Caco-2 (cell line): ENCODE measurements around the gene NME5. TPM values are rescaled to one million over a fixed set of nuclear protein-coding genes. Genes with fewer than 3 reads are reported as not detected.
A peak's percentile ranks its signal among the peaks of the same experiment; 100 is the strongest.

Experiments used
- BruUV-seq: library from RNA; stranded (reverse); fragments of 400-500 nt; replicated peaks from 2 replicates; lab custom pipeline; 2021; lab: Mats Ljungman, UMichigan
- CTCF ChIA-PET: fragments of 300-600 bp; sonication (Branson Sonifier 250); formaldehyde crosslinking; loops from one replicate; lab custom pipeline; 2022; ENCODE audit warnings: antibody characterized with exemption; lab: Charles Lee
- POLR2A ChIA-PET: fragments of 300-600 bp; sonication (Branson Sonifier 250); formaldehyde crosslinking; loops from one replicate; lab custom pipeline; 2022; ENCODE audit warnings: antibody characterized with exemption; lab: Charles Lee
- DNase-seq, 2 experiments: peaks; one replicate each; pipeline versions ENCODE4 v3.0.0 to v3.0.0-alpha.2; 2020 to 2022
- H3K27me3 ChIP-seq: replicated peaks from 2 replicates; pipeline ENCODE4 v1.6.0; 2011; ENCODE audit warnings: low read length; ENCODE audit not compliant: control insufficient read depth, insufficient read depth
- H3K36me3 ChIP-seq: 2 replicates; pipeline ENCODE4 v1.5.1; 2011; ENCODE audit warnings: low read length; ENCODE audit not compliant: control insufficient read depth, insufficient read depth
- H3K4me1 ChIP-seq: fragments of 250-450 bp; sonication (Bioruptor Pico); 2 replicates; pipeline ENCODE4 v1.5.1; 2020; ENCODE audit warnings: mild to moderate bottlenecking
- H3K4me3 ChIP-seq: 2 replicates; pipeline ENCODE4 v1.5.1; 2011; ENCODE audit warnings: low read depth, mild to moderate bottlenecking, control low read depth, low read length
- H3K9me3 ChIP-seq: fragments of 250-450 bp; sonication (Bioruptor Pico); 2 replicates; pipeline ENCODE4 v1.5.1; 2020; ENCODE audit warnings: mild to moderate bottlenecking, moderate library complexity
- H3K27ac Mint-ChIP-seq: one replicate; pipeline ENCODE4 v1.8.0; 2022; ENCODE audit warnings: mixed read lengths; ENCODE audit not compliant: unreplicated experiment
- H3K27me3 Mint-ChIP-seq: one replicate; pipeline ENCODE4 v1.8.0; 2022; ENCODE audit warnings: mixed read lengths; ENCODE audit not compliant: insufficient read depth, unreplicated experiment
- H3K36me3 Mint-ChIP-seq: one replicate; pipeline ENCODE4 v1.8.0; 2022; ENCODE audit warnings: mild to moderate bottlenecking, mixed read lengths; ENCODE audit not compliant: insufficient read depth, unreplicated experiment
- H3K4me1 Mint-ChIP-seq: one replicate; pipeline ENCODE4 v1.8.0; 2022; ENCODE audit warnings: low read depth, mixed read lengths; ENCODE audit not compliant: unreplicated experiment
- H3K4me3 Mint-ChIP-seq: one replicate; pipeline ENCODE4 v1.8.0; 2022; ENCODE audit warnings: mild to moderate bottlenecking, moderate library complexity, mixed read lengths; ENCODE audit not compliant: unreplicated experiment
- H3K9me3 Mint-ChIP-seq: one replicate; pipeline ENCODE4 v1.8.0; 2022; ENCODE audit warnings: mixed read lengths; ENCODE audit not compliant: unreplicated experiment
- CTCF ChIP-seq, 2 experiments: fragments of 200-600 bp in 1 of 2; IDR thresholded peaks; 1 replicate in 1 of 2; 2 replicates in 1 of 2; pipeline versions ENCODE4 v1.5.1 to v1.8.0; 2011 to 2022; ENCODE audit warnings: antibody characterized with exemption in 1 of 2, control low read depth in 1 of 2, inconsistent platforms in 1 of 2, low read depth in 1 of 2, low read length in 1 of 2, mild to moderate bottlenecking in 1 of 2, moderate library complexity in 1 of 2; ENCODE audit not compliant: insufficient read depth in 1 of 2, severe bottlenecking in 1 of 2, unreplicated experiment in 1 of 2
- intact Hi-C: fragments of 100-400 bp; cut with micrococcal nuclease; formaldehyde crosslinking; loops from one replicate; pipeline ENCODE4 v1.10.0; 2022; ENCODE audit not compliant: unreplicated experiment
- total RNA-seq: library from RNA; stranded (reverse); gene quantifications from 2 replicates; pipeline ENCODE4 v1.2.3, GENCODE V29; 2022

NME5 gene
- total RNA-seq, 1 experiment from 2014 or later: not detected

GRCh38 chr5:138132543-138132942, 6.7 kb downstream of the NME5 start:
- CTCF ChIA-PET: interaction anchor here (0.8 to 2.8 kb wide), 9 partner anchors 37 to 472 kb away, joined by 3 to 24 read pairs (median 6); no protein-coding TSS in a partner anchor
- Mint-ChIP-seq H3K9me3 (no peaks in the 10 kb centered on the region), H3K36me3 (no peaks in the 10 kb centered on the region), H3K4me3 (peak overlapping the region; percentile 58), H3K27ac (no peak overlapping the region), H3K4me1 (peaks cover 10% of the 10 kb centered on the region), H3K27me3 (no peaks in the 10 kb centered on the region)
- no peak for TF ChIP-seq CTCF (IDR thresholded peaks at IDR 0.05; ENCODE audit: insufficient read depth in 1 of 2, low read depth in 1 of 2, low read length in 1 of 2, severe bottlenecking in 1 of 2, unreplicated experiment in 1 of 2)
- no TSS peak for BruUV-seq
- H3K4me1 ChIP-seq: 0 out of 2 replicates have a peak, but pooled peaks cover 6% of the 10 kb centered on the region
- POLR2A ChIA-PET: no interaction called here
- H3K4me3 ChIP-seq: peak overlapping the region; percentile 32
- no peaks in the 10 kb centered on the region for H3K27me3 ChIP-seq
- DNase-seq: no peak
- no peaks in the 10 kb centered on the region for H3K36me3 ChIP-seq
- intact Hi-C loops: no loop called here
- no peaks in the 10 kb centered on the region for H3K9me3 ChIP-seq

- intact Hi-C loops: no loop called here
- CTCF ChIA-PET: interaction anchor here (0.5 to 0.6 kb wide), 2 partner anchors 49 to 207 kb away, joined by 3 to 4 read pairs; no protein-coding TSS in a partner anchor
- no peak for DNase-seq
- Histone ChIP-seq H3K9me3 (no peaks in the 10 kb centered on the region), H3K4me3 (no peak overlapping the region), H3K27me3 (no peaks in the 10 kb centered on the region), H3K36me3 (no peaks in the 10 kb centered on the region), H3K4me1 (0 out of 2 replicates have a peak, but pooled peaks cover 6% of the 10 kb centered on the region)
- Mint-ChIP-seq H3K27ac (no peak overlapping the region), H3K27me3 (no peaks in the 10 kb centered on the region), H3K9me3 (no peaks in the 10 kb centered on the region), H3K4me1 (peaks cover 10% of the 10 kb centered on the region), H3K36me3 (no peaks in the 10 kb centered on the region), H3K4me3 (no peak overlapping the region)
- no peak for TF ChIP-seq CTCF (IDR thresholded peaks at IDR 0.05; ENCODE audit: insufficient read depth in 1 of 2, low read depth in 1 of 2, low read length in 1 of 2, severe bottlenecking in 1 of 2, unreplicated experiment in 1 of 2)
- POLR2A ChIA-PET: no interaction called here
- BruUV-seq: no TSS peak
Observed at GRCh38 chr5:138129347-138129746, 9.9 kb downstream of the NME5 start.

DNA sequence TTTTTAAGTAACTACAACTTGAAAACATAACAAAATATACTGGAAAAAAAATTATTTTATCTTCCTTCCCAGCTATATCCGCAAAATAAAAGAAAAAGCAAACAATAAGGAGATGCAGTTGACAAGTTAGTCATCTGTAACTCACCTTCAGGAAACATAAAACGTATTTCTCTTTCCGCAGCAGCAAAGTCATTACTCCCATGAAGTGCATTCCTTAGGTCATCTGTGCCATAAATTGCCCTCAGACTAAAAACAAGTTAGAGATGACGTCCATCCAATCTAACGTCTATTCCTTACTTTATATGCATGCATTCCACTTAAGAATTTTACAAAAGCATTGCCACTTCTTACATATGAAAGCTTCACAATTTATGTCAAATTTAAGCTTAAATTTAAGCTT, 10.9 kb downstream of the NME5 start:
- TF ChIP-seq CTCF (IDR thresholded peaks at IDR 0.05; ENCODE audit: insufficient read depth in 1 of 2, low read depth in 1 of 2, low read length in 1 of 2, severe bottlenecking in 1 of 2, unreplicated experiment in 1 of 2): no peak
- POLR2A ChIA-PET: interaction anchor here (0.6 kb wide), 1 partner anchor 98 kb away, joined by 8 read pairs; no protein-coding TSS in a partner anchor
- Mint-ChIP-seq H3K27me3 (no peaks in the 10 kb centered on the region), H3K27ac (no peak overlapping the region), H3K4me3 (no peak overlapping the region), H3K4me1 (peaks cover 5% of the 10 kb centered on the region), H3K36me3 (no peaks in the 10 kb centered on the region), H3K9me3 (no peaks in the 10 kb centered on the region)
- 0 out of 2 replicates have a peak, but pooled peaks cover 6% of the 10 kb centered on the region for H3K4me1 ChIP-seq
- H3K4me3 ChIP-seq: no peak overlapping the region
- no peak for DNase-seq
- H3K36me3 ChIP-seq: no peaks in the 10 kb centered on the region
- no TSS peak for BruUV-seq
- H3K27me3 ChIP-seq: no peaks in the 10 kb centered on the region
- no peaks in the 10 kb centered on the region for H3K9me3 ChIP-seq
- intact Hi-C loops: no loop called here
- CTCF ChIA-PET: no interaction called here
